ENCODE data around the gene SNX11.

The SNX11 gene

GRCh38 chr17:48162306-48162934 lies 54.9 kb downstream of the SNX11 start:
- no peak for TF ChIP-seq CTCF (IDR thresholded peaks at IDR 0.05; ENCODE audit: low read depth, low read length, missing control alignments)
- no peak for DNase-seq (ENCODE audit: low read depth)
- H3K4me3 ChIP-seq (ENCODE audit: low read depth, low read length) = no peak overlapping the region

DNA sequence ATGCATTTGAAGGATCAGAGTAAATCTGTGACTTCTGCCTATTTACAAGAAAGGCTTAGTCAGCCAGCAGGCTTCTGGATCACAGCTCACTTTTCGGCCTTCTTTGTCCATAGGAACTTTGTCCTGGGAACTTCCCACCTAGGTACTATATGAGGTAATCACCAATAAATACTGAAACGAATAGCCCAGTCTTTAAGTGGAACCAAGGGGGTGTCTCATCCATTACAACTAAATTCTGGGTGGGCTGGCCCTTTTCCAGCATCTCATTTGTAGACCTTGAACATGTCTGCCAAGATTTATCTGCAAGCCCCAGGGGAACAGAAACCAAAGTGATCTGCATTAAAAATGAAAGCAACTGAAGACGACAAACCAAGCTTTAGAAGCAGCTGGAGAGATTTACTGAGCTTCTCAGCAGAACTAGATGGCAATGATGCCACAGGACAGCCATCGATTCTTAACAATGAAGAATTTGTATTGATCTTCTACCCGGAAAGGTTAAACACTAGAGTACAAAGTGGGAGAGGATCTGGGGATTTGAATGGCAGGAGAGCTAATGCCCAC lies 55.5 kb downstream of the SNX11 start:
- no peak overlapping the region; the same call in 1 of the 2 replicates for H3K4me3 ChIP-seq (ENCODE audit: low read depth, low read length)
- TF ChIP-seq CTCF (IDR thresholded peaks at IDR 0.05; ENCODE audit: low read depth, low read length, missing control alignments) = no peak
- peak; percentile 18 for DNase-seq (ENCODE audit: low read depth)

- H3K4me3 ChIP-seq (ENCODE audit: low read depth, low read length) = no peak overlapping the region
- DNase-seq (ENCODE audit: low read depth) = no peak
- no peak for TF ChIP-seq CTCF (IDR thresholded peaks at IDR 0.05; ENCODE audit: low read depth, low read length, missing control alignments)
These were observed 56.2 kb downstream of the SNX11 start for GRCh38 chr17:48163809-48164208.

GRCh38 chr17:48169926-48170325 lies 62.4 kb downstream of the SNX11 start:
- no peak for TF ChIP-seq CTCF (IDR thresholded peaks at IDR 0.05; ENCODE audit: low read depth, low read length, missing control alignments)
- H3K4me3 ChIP-seq (ENCODE audit: low read depth, low read length) = no peak overlapping the region
- no peak for DNase-seq (ENCODE audit: low read depth)
